PC-3 (cell line): ENCODE data around the gene DACT2. TPM values are rescaled to one million over a fixed set of nuclear protein-coding genes. Genes with fewer than 3 reads are reported as not detected.

Experiments used
- ATAC-seq: fragments of 200-7000 bp; cut with Tn5 transposase; 2 replicates; pipeline ENCODE4 v1.9.1; 2020; ENCODE audit warnings: mild to moderate bottlenecking, moderate library complexity
- BruUV-seq: library from RNA; stranded (reverse); fragments of 400-500 nt; replicated peaks from 2 replicates; lab custom pipeline; 2021; lab: Mats Ljungman, UMichigan
- CTCF ChIA-PET: fragments of 300-600 bp; sonication (Branson Sonifier 250); formaldehyde crosslinking; loops from one replicate; lab custom pipeline; 2022; ENCODE audit warnings: antibody characterized with exemption; lab: Charles Lee
- POLR2A ChIA-PET: fragments of 300-600 bp; sonication (Branson Sonifier 250); formaldehyde crosslinking; loops from one replicate; lab custom pipeline; 2022; ENCODE audit warnings: antibody characterized with exemption; ENCODE audit not compliant: unreplicated experiment; lab: Charles Lee
- DNase-seq: peaks from one replicate; pipeline ENCODE4 v3.0.0-alpha.2; 2015
- H2AFZ ChIP-seq: fragments of 300-600 bp; sonication (generic); 2 replicates; pipeline ENCODE4 v1.6.0; 2016; ENCODE audit warnings: antibody characterized with exemption, low read length
- H3F3A ChIP-seq: fragments of 300-600 bp; sonication (generic); one replicate; pipeline ENCODE4 v1.6.0; 2017; ENCODE audit warnings: antibody characterized with exemption, low read length, control low read depth, mild to moderate bottlenecking; ENCODE audit not compliant: unreplicated experiment
- H3K27ac ChIP-seq: fragments of 300-600 bp; sonication (generic); 2 replicates; pipeline ENCODE4 v1.5.1; 2016; ENCODE audit warnings: mild to moderate bottlenecking, low read length
- H3K27me3 ChIP-seq: fragments of 300-600 bp; sonication (generic); 2 replicates; pipeline ENCODE4 v1.6.1; 2016; ENCODE audit warnings: low read length, mixed read lengths
- H3K36me3 ChIP-seq: fragments of 300-600 bp; sonication (generic); 2 replicates; pipeline ENCODE4 v1.6.1; 2016; ENCODE audit warnings: low read depth, mixed run types, low read length, mixed read lengths
- H3K4me1 ChIP-seq: fragments of 300-600 bp; sonication (generic); 2 replicates; pipeline ENCODE4 v1.5.1; 2016; ENCODE audit warnings: low read length; ENCODE audit not compliant: insufficient read depth
- H3K4me2 ChIP-seq: fragments of 300-600 bp; sonication (generic); 2 replicates; pipeline ENCODE4 v1.6.0; 2016; ENCODE audit warnings: low read length
- H3K4me3 ChIP-seq: fragments of 300-600 bp; sonication (generic); 2 replicates; pipeline ENCODE4 v1.5.1; 2016; ENCODE audit warnings: mild to moderate bottlenecking, low read length, mixed read lengths
- H3K79me2 ChIP-seq: fragments of 300-600 bp; sonication (generic); 2 replicates; pipeline ENCODE4 v1.6.1; 2017; ENCODE audit warnings: low read length, mixed read lengths
- H3K9ac ChIP-seq: fragments of 300-600 bp; sonication (generic); 2 replicates; pipeline ENCODE4 v1.6.0; 2016; ENCODE audit warnings: mild to moderate bottlenecking, low read length
- H3K9me2 ChIP-seq: fragments of 300-600 bp; sonication (generic); replicated peaks from 2 replicates; pipeline ENCODE4 v1.6.1; 2016; ENCODE audit warnings: mixed run types, low read length, mixed read lengths
- H3K9me3 ChIP-seq: fragments of 300-600 bp; sonication (generic); 2 replicates; pipeline ENCODE4 v1.6.1; 2016; ENCODE audit warnings: low read length, mixed read lengths
- H4K20me1 ChIP-seq: fragments of 300-600 bp; sonication (generic); 2 replicates; pipeline ENCODE4 v1.6.1; 2016; ENCODE audit warnings: low read length, mixed read lengths
- CTCF ChIP-seq: fragments of 300-600 bp; sonication (generic); conservative IDR thresholded peaks from 2 replicates; pipeline ENCODE4 v1.5.1; 2017; ENCODE audit warnings: antibody characterized with exemption, low read depth, mild to moderate bottlenecking, low read length
- EZH2 ChIP-seq: fragments of 300-600 bp; sonication (generic); IDR thresholded peaks from one replicate; pipeline ENCODE4 v1.6.1; 2017; ENCODE audit warnings: antibody characterized with exemption, mild to moderate bottlenecking, low read length; ENCODE audit not compliant: unreplicated experiment
- EZH2phosphoT487 ChIP-seq: fragments of 300-600 bp; sonication (generic); IDR thresholded peaks from 2 replicates; pipeline ENCODE4 v1.6.1; 2018; ENCODE audit warnings: mild to moderate bottlenecking, antibody characterized with exemption, low read length, borderline replicate concordance
- intact Hi-C: fragments of 100-400 bp; cut with micrococcal nuclease; formaldehyde crosslinking; loops from 2 replicates; pipeline ENCODE4 v1.9.0; 2023
- total RNA-seq: library from RNA; depleted of rRNA; stranded (reverse); fragments of >200 nt; gene quantifications from 2 replicates; pipeline ENCODE4 v1.2.3, GENCODE V29; 2014

Gene DACT2
- total RNA-seq, 1 experiment from 2014 or later, result not detected

GRCh38 chr6:168333491-168333890 is 13.9 kb upstream of the DACT2 start:
- no peak for TF ChIP-seq EZH2phosphoT487
- TF ChIP-seq EZH2, result no peak
- TF ChIP-seq CTCF, result no peak
- Histone ChIP-seq H3K4me3 (no peak overlapping the region), H3K79me2 (no peaks in the 10 kb centered on the region), H3K27ac (no peak overlapping the region), H3K9ac (no peak overlapping the region), H3K36me3 (no peaks in the 10 kb centered on the region), H3K4me1 (no peaks in the 10 kb centered on the region), H2AFZ (no peak overlapping the region), H3F3A (no peaks in the 10 kb centered on the region), H3K4me2 (no peak overlapping the region), H3K27me3 (no peaks in the 10 kb centered on the region), H3K9me2 (no peaks in the 10 kb centered on the region), H3K9me3 (no peaks in the 10 kb centered on the region), H4K20me1 (no peaks in the 10 kb centered on the region)
- intact Hi-C loops, result no loop called here
- ChIA-PET CTCF (no interaction called here), POLR2A (no interaction called here)
- no peak for DNase-seq
- ATAC-seq, result no peak
- no TSS peak for BruUV-seq

GRCh38 chr6:168333039-168333438 is 13.5 kb upstream of the DACT2 start:
- no peaks in the 10 kb centered on the region for H3K9me2 ChIP-seq
- intact Hi-C loops, result no loop called here
- no peaks in the 10 kb centered on the region for H3K79me2 ChIP-seq
- H3K4me2 ChIP-seq, result no peak overlapping the region
- no peaks in the 10 kb centered on the region for H3F3A ChIP-seq
- BruUV-seq, result no TSS peak
- ChIA-PET CTCF (no interaction called here), POLR2A (no interaction called here)
- no peaks in the 10 kb centered on the region for H3K36me3 ChIP-seq
- H3K4me3 ChIP-seq, result no peak overlapping the region
- H3K4me1 ChIP-seq, result no peaks in the 10 kb centered on the region
- no peak overlapping the region for H3K27ac ChIP-seq
- no peaks in the 10 kb centered on the region for H3K9me3 ChIP-seq
- TF ChIP-seq EZH2phosphoT487 (no peak), EZH2 (no peak), CTCF (peak; percentile 30; the same call in 1 of the 2 replicates)
- H3K27me3 ChIP-seq, result no peaks in the 10 kb centered on the region
- no peak for ATAC-seq
- H3K9ac ChIP-seq, result no peak overlapping the region
- H2AFZ ChIP-seq, result no peak overlapping the region
- DNase-seq, result no peak
- H4K20me1 ChIP-seq, result no peaks in the 10 kb centered on the region

GRCh38 chr6:168332020-168332419 is 12.4 kb upstream of the DACT2 start:
- BruUV-seq, result no TSS peak
- no peak overlapping the region for H3K4me3 ChIP-seq
- H2AFZ ChIP-seq, result no peak overlapping the region
- DNase-seq (no peak), ATAC-seq (no peak)
- H3K36me3 ChIP-seq, result no peaks in the 10 kb centered on the region
- TF ChIP-seq EZH2phosphoT487 (no peak), CTCF (no peak), EZH2 (no peak)
- ChIA-PET POLR2A (no interaction called here), CTCF (no interaction called here)
- no peak overlapping the region for H3K4me2 ChIP-seq
- no peaks in the 10 kb centered on the region for H3K9me3 ChIP-seq
- no peaks in the 10 kb centered on the region for H3K79me2 ChIP-seq
- no peaks in the 10 kb centered on the region for H3K4me1 ChIP-seq
- intact Hi-C loops, result no loop called here
- no peak overlapping the region for H3K27ac ChIP-seq
- no peaks in the 10 kb centered on the region for H4K20me1 ChIP-seq
- H3K9ac ChIP-seq, result no peak overlapping the region
- H3K9me2 ChIP-seq, result no peaks in the 10 kb centered on the region
- no peaks in the 10 kb centered on the region for H3F3A ChIP-seq
- H3K27me3 ChIP-seq, result no peaks in the 10 kb centered on the region
